NCI-H345 treated with DMSO at 0.1 percent for 48 hours (cell line): ENCODE data around the gene SPTLC1.
A peak's percentile ranks its signal among the peaks of the same experiment; 100 is the strongest.
"Not testable (repeated sequence)": the region's sequence is repeated elsewhere in the genome, so short reads cannot be mapped to it uniquely, and the experiment has no call there.

Source experiments
- DNase-seq: peaks from one replicate; lab custom pipeline; 2025; ENCODE audit not compliant: unreplicated experiment; lab: John Stamatoyannopoulos, UW

Gene SPTLC1

GRCh38 chr9:92036411-92036746, 78.8 kb downstream of the SPTLC1 start:
- no peak for DNase-seq

GRCh38 chr9:92035687-92036410, 79.4 kb downstream of the SPTLC1 start:
- no peak for DNase-seq

GRCh38 chr9:92035146-92035545, 80.1 kb downstream of the SPTLC1 start:
- DNase-seq, result no peak

- DNase-seq, result no peak
Observed at GRCh38 chr9:92033991-92034390, 81.2 kb downstream of the SPTLC1 start.

GRCh38 chr9:92033307-92033706, 81.9 kb downstream of the SPTLC1 start:
- DNase-seq, result no peak

GRCh38 chr9:92032891-92033290, 82.3 kb downstream of the SPTLC1 start:
- no peak for DNase-seq

- DNase-seq, result no peak
Observed at GRCh38 chr9:92030367-92030766, 84.8 kb downstream of the SPTLC1 start.

GRCh38 chr9:92029553-92029952, 85.7 kb downstream of the SPTLC1 start:
- no peak for DNase-seq

- no peak for DNase-seq
Observed at GRCh38 chr9:92026206-92027002, 88.8 kb downstream of the SPTLC1 start.

- not testable (repeated sequence) for DNase-seq
Observed at GRCh38 chr9:92021785-92022541, 93.2 kb downstream of the SPTLC1 start.

- no peak for DNase-seq
Observed at GRCh38 chr9:92019658-92020057, 95.6 kb downstream of the SPTLC1 start.

GRCh38 chr9:92010705-92011536, 104.3 kb downstream of the SPTLC1 start:
- no peak for DNase-seq

GRCh38 chr9:92010253-92010652, 105.0 kb downstream of the SPTLC1 start:
- DNase-seq, result not testable (repeated sequence)

GRCh38 chr9:92008041-92008440, 107.2 kb downstream of the SPTLC1 start:
- no peak for DNase-seq

GRCh38 chr9:92004045-92004392, 111.2 kb downstream of the SPTLC1 start:
- DNase-seq, result no peak

GRCh38 chr9:92003308-92004044, 111.7 kb downstream of the SPTLC1 start:
- DNase-seq, result no peak

GRCh38 chr9:92001948-92002347, 113.3 kb downstream of the SPTLC1 start:
- DNase-seq, result not testable (repeated sequence)

- no peak for DNase-seq
Observed at GRCh38 chr9:92001244-92001643, 114.0 kb downstream of the SPTLC1 start.

- DNase-seq, result no peak
Observed at GRCh38 chr9:91995000-91995655, 120.1 kb downstream of the SPTLC1 start.

- DNase-seq, result peak; percentile 11
Observed at GRCh38 chr9:91994422-91994821, 120.8 kb downstream of the SPTLC1 start.
